Left lung (tissue), 10 donors: ENCODE measurements around the gene CENPP. TPM values are rescaled to one million over a fixed set of nuclear protein-coding genes. Genes with fewer than 3 reads are reported as not detected.
"Not testable (repeated sequence)": the region's sequence is repeated elsewhere in the genome, so short reads cannot be mapped to it uniquely, and the experiment has no call there.

Experiments used
- ATAC-seq: fragments of 200-7000 bp; cut with Tn5 transposase; one replicate; pipeline ENCODE4 v1.9.1; 2020; ENCODE audit warnings: moderate library complexity
- DNase-seq, 4 donors: peaks; one replicate each; pipeline ENCODE4 v3.0.0-alpha.2; 2013 to 2020
- H3K27ac ChIP-seq, 2 donors: fragments of 200-600 bp; sonication (generic) in 1 of 2; one replicate each; pipeline versions ENCODE4 v1.5.0 to v1.8.0; 2020 to 2021
- H3K27me3 ChIP-seq, 2 donors: fragments of 200-600 bp; sonication (generic) in 1 of 2; one replicate each; pipeline versions ENCODE4 v1.5.0 to v1.8.0; 2020 to 2021
- H3K36me3 ChIP-seq, 2 donors: fragments of 200-600 bp; sonication (generic) in 1 of 2; one replicate each; pipeline versions ENCODE4 v1.5.0 to v1.8.0; 2020 to 2021
- H3K4me1 ChIP-seq, 2 donors: fragments of 200-600 bp; one replicate each; pipeline ENCODE4 v1.8.0; 2021
- H3K4me3 ChIP-seq, 2 donors: fragments of 200-600 bp; sonication (generic) in 1 of 2; one replicate each; pipeline versions ENCODE4 v1.5.0 to v1.8.0; 2020 to 2021; ENCODE audit warnings: mild to moderate bottlenecking in 1 of 2
- H3K9me3 ChIP-seq, 2 donors: fragments of 200-600 bp; sonication (generic) in 1 of 2; one replicate each; pipeline versions ENCODE4 v1.5.0 to v1.8.0; 2020 to 2021
- intact Hi-C, 2 donors: fragments of 100-400 bp; cut with DNase I; formaldehyde crosslinking; loops; one replicate each; pipeline versions ENCODE4 v1.11.2 to v1.14.2; 2022
- polyA plus RNA-seq, 6 donors: library from polyadenylated mRNA; unstranded; fragments of 120-200 nt; gene quantifications; one replicate each; pipeline ENCODE4 v1.2.1, GENCODE V29; 2013; ENCODE audit not compliant: insufficient read length in 6 of 6
- total RNA-seq, 2 donors: library from RNA; stranded (reverse); fragmentation: NEBNext Ultra II Directional; extraction: Animal tissue kit (Norgen Biotek cat#: 25700); gene quantifications; one replicate each; pipeline ENCODE4 v1.2.1, GENCODE V29; 2021
- TF ChIP-seq, protein P1 (sequence below), 2 donors: fragments of 200-600 bp; sonication (generic) in 1 of 2; IDR thresholded peaks; one replicate each; pipeline versions ENCODE4 v1.5.0 to v1.8.0; 2021; ENCODE audit warnings: antibody characterized with exemption in 2 of 2
- donor health status: DM: no; HTN: yes; CAD: no.
- donor health status: DM: no; HTN: no; CAD: no.

Gene CENPP
- total and polyA plus RNA-seq, 8 donors: 3.2 to 9.0 (median 5.7) TPM

DNA sequence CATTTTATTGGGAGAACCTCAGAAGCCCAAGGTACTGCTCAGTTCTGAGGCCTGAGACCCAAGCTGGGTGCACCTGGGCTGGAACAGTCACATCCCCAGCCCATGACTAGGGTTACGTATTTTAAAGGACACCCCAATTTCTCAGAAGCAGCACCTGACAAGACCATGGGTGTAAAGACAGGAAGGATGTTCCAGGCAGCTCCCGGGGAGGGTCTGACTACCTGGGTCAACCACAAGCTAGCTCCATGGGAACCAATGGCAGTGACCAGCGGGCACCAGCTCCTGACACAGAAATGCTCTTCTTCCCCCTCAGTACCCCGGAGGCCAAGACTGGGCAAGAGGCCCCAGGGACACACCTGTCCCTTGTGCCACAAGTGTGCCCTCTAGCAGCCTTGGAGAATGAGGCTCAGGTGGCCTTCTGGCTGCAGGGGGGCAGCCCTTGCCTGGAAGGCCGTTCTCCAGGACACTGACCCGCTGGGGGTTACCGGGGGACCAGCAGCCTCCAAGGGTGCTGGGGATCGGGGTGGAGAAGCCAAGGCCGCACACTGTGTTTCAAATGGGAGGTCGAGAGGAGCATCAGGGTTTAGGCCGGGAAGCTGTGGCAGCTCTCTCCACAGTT lies 291.6 kb downstream of the CENPP start:
- Histone ChIP-seq H3K27me3 (no peaks in the 10 kb centered on the region), H3K4me3 (no peak overlapping the region), H3K36me3 (peaks cover 0 to 85% of the 10 kb centered on the region in 2 donors), H3K27ac (peak overlapping the region in 1 of 2 donors; percentile 86), H3K9me3 (no peaks in the 10 kb centered on the region), H3K4me1 (no peaks in the 10 kb centered on the region)
- TF ChIP-seq, protein P1, sequence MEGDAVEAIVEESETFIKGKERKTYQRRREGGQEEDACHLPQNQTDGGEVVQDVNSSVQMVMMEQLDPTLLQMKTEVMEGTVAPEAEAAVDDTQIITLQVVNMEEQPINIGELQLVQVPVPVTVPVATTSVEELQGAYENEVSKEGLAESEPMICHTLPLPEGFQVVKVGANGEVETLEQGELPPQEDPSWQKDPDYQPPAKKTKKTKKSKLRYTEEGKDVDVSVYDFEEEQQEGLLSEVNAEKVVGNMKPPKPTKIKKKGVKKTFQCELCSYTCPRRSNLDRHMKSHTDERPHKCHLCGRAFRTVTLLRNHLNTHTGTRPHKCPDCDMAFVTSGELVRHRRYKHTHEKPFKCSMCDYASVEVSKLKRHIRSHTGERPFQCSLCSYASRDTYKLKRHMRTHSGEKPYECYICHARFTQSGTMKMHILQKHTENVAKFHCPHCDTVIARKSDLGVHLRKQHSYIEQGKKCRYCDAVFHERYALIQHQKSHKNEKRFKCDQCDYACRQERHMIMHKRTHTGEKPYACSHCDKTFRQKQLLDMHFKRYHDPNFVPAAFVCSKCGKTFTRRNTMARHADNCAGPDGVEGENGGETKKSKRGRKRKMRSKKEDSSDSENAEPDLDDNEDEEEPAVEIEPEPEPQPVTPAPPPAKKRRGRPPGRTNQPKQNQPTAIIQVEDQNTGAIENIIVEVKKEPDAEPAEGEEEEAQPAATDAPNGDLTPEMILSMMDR (IDR thresholded peaks at IDR 0.05): no peak
- DNase-seq (no peak), ATAC-seq (no peak)
- intact Hi-C loops: no loop called here

DNA sequence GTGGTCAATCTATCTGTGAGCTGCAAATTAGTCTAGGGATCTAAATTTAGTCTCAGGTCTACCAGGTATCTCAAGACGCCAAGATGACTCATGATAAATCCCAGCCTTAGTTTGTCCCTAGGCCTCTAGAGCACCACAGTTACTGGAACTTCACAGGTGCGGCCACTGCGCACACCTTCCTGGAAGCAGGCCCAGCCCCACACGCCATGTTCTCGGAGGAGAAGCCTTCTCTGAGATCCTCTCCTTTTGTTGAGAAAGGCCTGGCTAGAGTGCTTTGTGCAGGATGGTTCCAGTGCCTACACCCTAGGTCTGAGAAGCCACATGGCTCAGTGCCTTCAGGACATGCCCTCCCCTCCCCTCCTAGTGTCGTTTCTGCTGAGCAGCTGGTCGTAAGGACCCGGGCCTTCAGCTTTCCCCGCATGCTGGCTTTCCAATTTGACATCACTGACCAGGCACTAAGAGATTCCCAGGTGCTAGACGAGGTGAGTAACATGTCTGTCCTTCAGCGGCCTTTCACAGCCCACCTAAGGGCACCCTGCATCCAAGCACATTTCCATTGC lies 292.3 kb downstream of the CENPP start:
- ATAC-seq (no peak), DNase-seq (no peak)
- Histone ChIP-seq H3K27ac (no peak overlapping the region), H3K9me3 (no peaks in the 10 kb centered on the region), H3K4me1 (no peaks in the 10 kb centered on the region), H3K4me3 (no peak overlapping the region), H3K36me3 (peaks cover 0 to 83% of the 10 kb centered on the region in 2 donors), H3K27me3 (no peaks in the 10 kb centered on the region)
- intact Hi-C loops: no loop called here
- TF ChIP-seq, protein P1 (IDR thresholded peaks at IDR 0.05): no peak

DNA sequence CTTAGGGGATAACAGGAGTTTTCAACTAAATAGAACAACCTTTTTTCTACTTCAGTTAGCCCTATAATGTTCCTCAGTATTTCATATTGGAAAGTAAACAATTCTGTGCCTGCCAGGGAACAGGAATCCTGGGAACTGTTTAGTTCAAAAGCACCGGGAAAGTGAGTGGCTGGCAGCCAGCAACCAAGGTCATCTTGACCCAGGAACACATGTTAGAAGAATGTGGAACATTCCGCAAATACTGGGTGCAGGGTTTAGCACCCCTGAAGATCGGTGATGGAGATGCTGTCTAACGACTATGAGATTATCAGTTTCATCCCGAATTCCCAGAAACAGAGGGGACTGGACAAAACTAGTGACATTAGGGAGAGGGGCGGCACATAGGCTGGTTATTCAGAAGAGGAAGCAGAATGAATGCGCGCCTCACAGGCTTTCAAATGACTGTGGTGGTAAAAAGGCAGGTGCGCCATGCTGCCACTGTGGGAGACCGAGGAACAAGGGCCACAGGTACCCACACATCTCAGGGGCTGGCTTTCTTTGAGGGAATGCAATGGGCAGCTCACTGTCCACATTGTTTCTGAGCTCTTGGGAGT lies 293.0 kb downstream of the CENPP start:
- Histone ChIP-seq H3K27me3 (no peaks in the 10 kb centered on the region), H3K4me1 (no peaks in the 10 kb centered on the region), H3K36me3 (peaks cover 0 to 82% of the 10 kb centered on the region in 2 donors), H3K9me3 (no peaks in the 10 kb centered on the region), H3K27ac (no peak overlapping the region), H3K4me3 (no peak overlapping the region)
- DNase-seq (no peak), ATAC-seq (no peak)
- intact Hi-C loops: no loop called here
- TF ChIP-seq, protein P1 (IDR thresholded peaks at IDR 0.05): no peak

DNA sequence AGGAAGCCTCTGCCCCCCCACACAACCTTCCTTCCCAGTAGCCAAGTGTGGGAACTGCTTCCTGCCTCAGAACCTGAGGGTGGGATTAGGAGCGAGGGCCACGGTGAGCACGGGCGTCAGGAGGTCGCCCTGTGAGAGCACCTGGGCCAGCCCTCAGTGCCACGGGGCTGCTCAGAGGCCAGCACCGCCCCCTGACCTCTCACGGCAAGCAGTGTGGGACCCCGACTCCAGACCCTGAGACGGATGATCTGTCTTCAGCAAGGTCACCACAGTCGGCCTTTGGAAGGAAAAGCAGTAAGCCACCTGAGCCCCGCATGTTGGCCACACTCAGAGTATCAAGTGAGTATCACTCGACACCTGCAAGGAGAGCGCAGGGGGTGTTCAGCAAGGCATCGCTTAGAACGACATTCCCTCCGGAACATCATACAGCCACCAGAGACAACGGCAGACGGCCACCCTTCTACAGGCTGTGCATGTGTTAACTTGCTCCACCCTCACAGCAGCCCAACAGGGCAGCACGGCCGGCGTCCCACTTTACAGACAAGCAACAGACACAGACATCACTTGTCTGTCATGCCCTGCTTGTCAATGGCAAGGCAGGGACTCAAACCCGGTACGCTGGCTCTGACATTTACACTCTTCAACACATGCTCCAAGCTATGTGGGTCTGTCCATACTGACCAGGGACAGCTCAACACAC lies 294.0 kb downstream of the CENPP start:
- no peaks in the 10 kb centered on the region for H3K4me1 ChIP-seq
- intact Hi-C loops: no loop called here
- no peak overlapping the region for H3K4me3 ChIP-seq
- no peaks in the 10 kb centered on the region for H3K27me3 ChIP-seq
- H3K27ac ChIP-seq: no peak overlapping the region
- H3K9me3 ChIP-seq: no peaks in the 10 kb centered on the region
- DNase-seq (no peak), ATAC-seq (no peak)
- TF ChIP-seq, protein P1 (IDR thresholded peaks at IDR 0.05): no peak
- peaks cover 0 to 82% of the 10 kb centered on the region in 2 donors for H3K36me3 ChIP-seq

DNA sequence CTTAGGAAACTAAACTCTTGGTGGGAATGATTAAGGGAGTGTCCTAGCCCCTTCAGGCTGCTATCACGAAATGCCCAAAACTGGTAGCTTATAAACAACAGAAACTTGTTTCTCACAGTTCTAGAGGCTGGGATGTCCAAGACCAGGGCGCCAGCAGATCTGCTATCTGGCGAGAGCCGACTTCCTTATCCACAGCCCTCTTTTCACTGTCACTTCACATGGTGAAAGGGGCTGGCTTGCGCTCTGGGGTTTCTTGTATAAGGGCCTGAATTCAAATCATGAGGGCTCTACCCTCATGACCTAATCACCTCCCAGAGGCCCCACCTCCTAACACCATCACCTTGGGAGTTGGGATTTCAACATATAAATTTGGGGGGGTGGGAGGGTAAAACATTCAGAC lies 295.1 kb downstream of the CENPP start:
- Histone ChIP-seq H3K9me3 (no peaks in the 10 kb centered on the region), H3K4me1 (no peaks in the 10 kb centered on the region), H3K27me3 (no peaks in the 10 kb centered on the region), H3K4me3 (no peak overlapping the region), H3K36me3 (peaks cover 0 to 76% of the 10 kb centered on the region in 2 donors), H3K27ac (peak overlapping the region in 1 of 2 donors; percentile 1)
- intact Hi-C loops: no loop called here
- TF ChIP-seq, protein P1 (IDR thresholded peaks at IDR 0.05): no peak
- ATAC-seq: no peak
- no peak for DNase-seq

DNA sequence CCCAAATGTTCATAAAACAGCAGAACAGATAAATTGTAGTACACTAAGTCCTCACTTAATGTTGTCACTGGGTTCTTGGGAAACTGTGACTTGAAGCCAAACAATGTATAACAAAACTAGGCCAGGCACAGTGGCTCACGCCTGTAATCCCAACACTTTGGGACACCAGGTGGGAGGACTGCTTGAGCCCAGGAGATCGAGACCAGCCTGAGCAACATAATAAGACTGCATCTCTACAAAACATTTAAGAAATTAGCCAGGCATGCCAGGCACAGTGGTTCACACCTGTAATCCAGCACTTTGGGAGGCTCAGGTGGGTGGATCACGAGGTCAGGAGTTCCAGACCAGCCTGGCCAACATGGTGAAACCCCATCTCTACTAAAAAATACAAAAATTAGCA lies 298.2 kb downstream of the CENPP start:
- H3K36me3 ChIP-seq: peaks cover 0 to 64% of the 10 kb centered on the region in 2 donors
- ATAC-seq, H3K4me3 ChIP-seq, H3K27me3 ChIP-seq, H3K27ac ChIP-seq, H3K9me3 ChIP-seq, intact Hi-C loops, H3K4me1 ChIP-seq, DNase-seq: not testable (repeated sequence)
